ENCODE data around the gene THRA.

The THRA gene

GRCh38 chr17:40106760-40107521 lies 44.2 kb downstream of the THRA start:
- no peak for TF ChIP-seq CTCF (IDR thresholded peaks at IDR 0.05; ENCODE audit: control insufficient read depth, extremely low read depth, insufficient read depth)
- H3K4me3 ChIP-seq (ENCODE audit: low read depth, low read length) = no peak overlapping the region
- no peak for DNase-seq (ENCODE audit: low read depth)

DNA sequence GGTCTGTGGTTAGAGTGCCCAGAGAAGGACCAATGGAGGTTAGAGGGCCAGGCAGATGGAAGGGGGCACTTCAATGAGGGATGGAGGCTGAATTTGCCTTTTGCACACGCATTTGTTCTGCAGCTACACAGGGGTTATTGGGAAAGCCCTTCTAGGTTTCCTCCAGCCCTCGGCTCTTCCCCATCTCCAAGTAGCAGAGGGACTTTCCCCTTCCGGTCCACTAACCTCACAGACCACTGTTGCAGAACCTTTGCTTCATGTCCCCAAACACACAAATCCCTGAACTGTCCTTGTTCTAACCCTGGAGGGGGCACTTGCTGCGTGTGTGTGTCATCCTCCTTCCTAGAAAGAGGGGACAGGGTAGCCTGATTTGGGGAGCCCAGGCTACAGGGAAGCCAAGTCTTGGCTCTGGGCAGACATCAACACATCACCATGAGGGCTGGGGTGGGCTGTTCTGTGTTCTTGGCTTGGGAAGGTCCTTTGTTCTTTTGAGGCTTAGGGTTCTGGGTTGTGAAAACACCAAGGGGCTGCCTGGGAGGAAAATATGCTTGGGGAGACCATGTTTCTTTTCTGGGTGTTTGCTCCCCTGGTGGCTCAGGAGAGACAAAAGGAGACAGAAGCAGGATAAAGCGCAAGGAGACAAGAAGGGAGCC lies 44.9 kb downstream of the THRA start:
- no peak for TF ChIP-seq CTCF (IDR thresholded peaks at IDR 0.05; ENCODE audit: control insufficient read depth, extremely low read depth, insufficient read depth)
- no peak for DNase-seq (ENCODE audit: low read depth)
- no peak overlapping the region for H3K4me3 ChIP-seq (ENCODE audit: low read depth, low read length)

DNA sequence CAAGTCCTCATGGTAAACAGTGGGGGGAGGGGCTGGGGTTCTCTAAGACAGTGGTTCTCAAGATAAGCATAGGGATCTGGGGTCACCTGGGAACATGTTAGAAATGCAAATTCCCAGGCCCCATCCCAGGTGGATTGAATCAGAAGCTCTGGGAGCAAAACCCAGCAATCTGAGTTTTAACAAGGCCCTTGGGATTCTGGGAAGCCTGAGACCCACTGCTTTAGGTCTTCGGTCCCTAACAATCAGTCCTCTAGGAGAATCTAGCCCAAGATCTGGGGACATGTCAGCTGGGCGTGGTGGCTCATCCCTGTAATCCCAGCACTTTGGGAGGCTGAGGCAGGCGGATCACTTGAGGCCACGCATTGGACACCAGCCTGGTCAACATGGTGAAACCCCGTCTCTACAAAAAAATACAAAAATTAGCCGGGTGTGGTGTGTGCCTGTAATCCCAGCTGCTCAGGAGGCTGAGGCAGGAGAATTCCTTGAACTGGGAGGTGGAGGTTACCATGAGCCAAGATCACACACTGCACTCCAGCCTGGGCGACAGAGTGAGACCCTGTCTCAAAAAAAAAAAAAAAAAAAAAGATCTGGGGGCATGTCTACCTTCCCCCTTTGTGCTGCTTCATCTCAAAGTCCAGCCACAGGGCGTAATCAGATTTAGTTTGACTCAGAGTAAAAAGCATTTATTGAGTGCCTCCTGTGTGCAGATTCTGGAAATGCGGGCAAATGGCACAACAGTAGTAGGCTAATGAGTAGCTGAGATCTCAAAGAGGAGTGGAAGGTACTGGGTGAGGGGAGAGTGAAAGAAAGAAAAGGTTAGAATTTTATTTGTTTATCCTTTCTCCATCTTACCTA lies 46.4 kb downstream of the THRA start:
- no peak overlapping the region for H3K4me3 ChIP-seq (ENCODE audit: low read depth, low read length)
- DNase-seq (ENCODE audit: low read depth) = no peak
- no peak for TF ChIP-seq CTCF (IDR thresholded peaks at IDR 0.05; ENCODE audit: control insufficient read depth, extremely low read depth, insufficient read depth)

DNA sequence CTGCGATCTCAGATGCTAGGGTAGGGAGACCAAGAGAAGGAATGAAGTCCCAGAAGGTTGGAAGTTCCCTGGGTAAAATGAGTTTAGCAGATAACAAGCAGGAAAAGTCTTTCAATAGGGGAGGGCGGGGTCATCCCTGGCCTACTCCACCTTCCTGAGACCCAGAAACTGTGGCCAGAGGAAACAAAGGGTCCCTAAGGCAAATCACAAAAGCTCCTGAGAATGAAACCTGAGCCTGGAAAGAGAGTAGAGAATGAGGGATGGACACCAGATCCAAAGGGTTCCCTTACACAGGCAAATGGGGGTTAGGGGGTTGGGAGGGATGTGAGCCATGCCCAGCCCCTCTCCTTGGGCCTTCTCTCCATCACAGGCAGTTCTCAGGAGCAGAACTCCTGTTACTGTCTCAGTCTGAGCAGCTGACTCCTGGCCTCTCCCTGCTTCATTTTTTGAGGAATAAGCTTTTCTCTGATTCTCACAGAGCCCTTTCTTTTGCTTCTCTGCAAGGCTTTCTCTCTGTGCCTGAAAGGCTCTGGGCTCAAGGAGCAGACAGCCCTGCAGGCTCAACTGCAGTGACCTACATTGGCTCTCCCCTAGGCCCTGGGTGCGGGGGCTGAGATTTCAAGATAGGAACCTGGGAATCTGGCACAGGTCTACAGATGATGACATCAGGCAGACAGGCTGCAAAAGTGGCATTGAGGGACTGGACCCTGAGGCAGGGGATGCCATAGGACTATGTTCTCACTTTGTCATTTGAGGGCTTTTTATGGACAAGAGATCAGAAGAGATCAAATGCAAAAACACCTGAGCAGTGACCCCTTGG lies 47.5 kb downstream of the THRA start:
- no peak overlapping the region for H3K4me3 ChIP-seq (ENCODE audit: low read depth, low read length)
- TF ChIP-seq CTCF (IDR thresholded peaks at IDR 0.05; ENCODE audit: control insufficient read depth, extremely low read depth, insufficient read depth) = no peak
- DNase-seq (ENCODE audit: low read depth) = no peak

DNA sequence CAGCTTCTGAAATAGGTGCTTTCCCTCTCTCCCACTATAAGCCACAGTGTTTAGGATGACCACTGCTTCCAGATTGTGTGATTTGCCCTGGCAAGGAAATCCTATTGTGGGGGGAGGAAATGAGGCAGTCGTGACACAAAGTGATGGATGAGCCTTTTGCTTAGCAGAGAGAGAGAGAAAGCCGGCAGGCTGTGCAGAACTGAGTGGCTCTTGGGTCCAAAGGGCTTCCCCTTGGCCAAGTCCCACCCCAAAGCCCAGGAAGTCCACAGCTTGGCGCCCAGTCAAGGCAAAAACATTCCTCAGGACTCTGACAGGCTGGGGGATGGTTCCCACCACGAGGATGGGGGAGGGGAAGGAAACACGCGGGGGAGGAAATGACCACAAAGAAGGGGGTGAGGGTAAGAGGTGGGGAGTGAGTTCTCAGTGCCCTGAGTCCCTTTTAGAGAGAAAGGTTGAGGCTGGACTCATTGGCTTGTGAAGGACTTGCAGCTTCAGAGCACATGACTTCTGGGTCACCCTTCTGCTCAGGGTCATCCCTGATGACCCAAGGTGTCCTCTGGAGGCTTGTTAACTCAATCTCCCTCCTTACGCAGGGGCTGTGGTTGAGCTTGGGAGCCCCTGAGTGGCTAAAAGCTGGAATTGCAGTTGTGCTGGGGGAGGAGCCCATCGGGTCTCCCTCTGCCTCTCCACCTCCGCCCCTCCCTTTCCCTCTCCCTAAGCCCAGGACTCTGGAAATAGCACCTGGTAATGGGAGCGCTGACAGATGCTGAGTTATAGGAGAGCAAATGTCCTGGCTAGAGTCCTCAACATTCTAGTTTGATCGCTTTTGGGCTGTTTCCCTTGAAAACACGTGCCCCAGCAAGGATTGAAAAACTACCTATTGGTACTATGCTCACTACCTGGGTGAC lies 48.7 kb downstream of the THRA start:
- peak; percentile 81 for TF ChIP-seq CTCF (IDR thresholded peaks at IDR 0.05; ENCODE audit: control insufficient read depth, extremely low read depth, insufficient read depth)
- DNase-seq (ENCODE audit: low read depth) = peak; percentile 82
- no peak overlapping the region for H3K4me3 ChIP-seq (ENCODE audit: low read depth, low read length)

Data from LNCaP clone FGC (cell line).